ENCODE data around the gene MS4A10.

Gene MS4A10

GRCh38 chr11:60783141-60783484 is 2.0 kb upstream of the MS4A10 start:
- Histone ChIP-seq H2AFZ (ENCODE audit: low read depth, low read length) (no peak overlapping the region), H3K4me1 (ENCODE audit: insufficient read depth, low read length) (no peaks in the 10 kb centered on the region)
- no peak for ATAC-seq (ENCODE audit: insufficient read depth, low read depth)

GRCh38 chr11:60783911-60784310 is 1.2 kb upstream of the MS4A10 start:
- Histone ChIP-seq H3K9ac (ENCODE audit: low read depth, low read length) (no peak overlapping the region), H2AFZ (ENCODE audit: low read depth, low read length) (no peak overlapping the region), H3K4me1 (ENCODE audit: insufficient read depth, low read length) (no peaks in the 10 kb centered on the region), H4K20me1 (ENCODE audit: insufficient read depth, low read length) (no peaks in the 10 kb centered on the region), H3K36me3 (ENCODE audit: insufficient read depth, low read length) (no peaks in the 10 kb centered on the region), H3K4me3 (ENCODE audit: low read depth in 1 of 2, low read length in 2 of 2) (no peak overlapping the region), H3K9me3 (ENCODE audit: insufficient read depth, low read length, severe bottlenecking) (no peaks in the 10 kb centered on the region), H3K79me2 (ENCODE audit: insufficient read depth, low read length) (no peaks in the 10 kb centered on the region), H3K27me3 (ENCODE audit: insufficient read depth, low read length, poor library complexity) (no peaks in the 10 kb centered on the region), H3K4me2 (ENCODE audit: insufficient read depth, low read length) (no peak overlapping the region), H3K27ac (ENCODE audit: low read length) (no peak overlapping the region)
- TF ChIP-seq EZH2 (IDR thresholded peaks at IDR 0.05; ENCODE audit: borderline replicate concordance, low read depth, low read length, severe bottlenecking) (no peak), CTCF (IDR thresholded peaks at IDR 0.05; ENCODE audit: borderline replicate concordance, extremely low read depth, low read length, poor library complexity, severe bottlenecking) (no peak)
- ATAC-seq (ENCODE audit: insufficient read depth, low read depth) (no peak), DNase-seq (no peak)

More at GRCh38 chr11:60783141-60783484, 2.0 kb upstream of the MS4A10 start:
- Histone ChIP-seq H3K27me3 (ENCODE audit: insufficient read depth, low read length, poor library complexity) (no peaks in the 10 kb centered on the region), H4K20me1 (ENCODE audit: insufficient read depth, low read length) (no peaks in the 10 kb centered on the region), H3K9me3 (ENCODE audit: insufficient read depth, low read length, severe bottlenecking) (no peaks in the 10 kb centered on the region), H3K36me3 (ENCODE audit: insufficient read depth, low read length) (no peaks in the 10 kb centered on the region), H3K4me2 (ENCODE audit: insufficient read depth, low read length) (no peak overlapping the region), H3K79me2 (ENCODE audit: insufficient read depth, low read length) (no peaks in the 10 kb centered on the region), H3K27ac (ENCODE audit: low read length) (no peak overlapping the region), H3K9ac (ENCODE audit: low read depth, low read length) (no peak overlapping the region), H3K4me3 (ENCODE audit: low read depth in 1 of 2, low read length in 2 of 2) (no peak overlapping the region)
- TF ChIP-seq EZH2 (IDR thresholded peaks at IDR 0.05; ENCODE audit: borderline replicate concordance, low read depth, low read length, severe bottlenecking) (no peak), CTCF (IDR thresholded peaks at IDR 0.05; ENCODE audit: borderline replicate concordance, extremely low read depth, low read length, poor library complexity, severe bottlenecking) (no peak)
- no peak for DNase-seq

- Histone ChIP-seq H3K4me2 (ENCODE audit: insufficient read depth, low read length) (no peak overlapping the region), H3K4me1 (ENCODE audit: insufficient read depth, low read length) (no peaks in the 10 kb centered on the region), H3K27ac (ENCODE audit: low read length) (no peak overlapping the region), H2AFZ (ENCODE audit: low read depth, low read length) (no peak overlapping the region), H3K9me3 (ENCODE audit: insufficient read depth, low read length, severe bottlenecking) (no peaks in the 10 kb centered on the region), H3K79me2 (ENCODE audit: insufficient read depth, low read length) (no peaks in the 10 kb centered on the region), H3K4me3 (ENCODE audit: low read depth in 1 of 2, low read length in 2 of 2) (no peak overlapping the region), H3K36me3 (ENCODE audit: insufficient read depth, low read length) (no peaks in the 10 kb centered on the region), H3K27me3 (ENCODE audit: insufficient read depth, low read length, poor library complexity) (no peaks in the 10 kb centered on the region), H3K9ac (ENCODE audit: low read depth, low read length) (no peak overlapping the region), H4K20me1 (ENCODE audit: insufficient read depth, low read length) (no peaks in the 10 kb centered on the region)
- ATAC-seq (ENCODE audit: insufficient read depth, low read depth) (no peak), DNase-seq (no peak)
- TF ChIP-seq CTCF (IDR thresholded peaks at IDR 0.05; ENCODE audit: borderline replicate concordance, extremely low read depth, low read length, poor library complexity, severe bottlenecking): no peak
- TF ChIP-seq EZH2 (IDR thresholded peaks at IDR 0.05; ENCODE audit: borderline replicate concordance, low read depth, low read length, severe bottlenecking): no peak
Observed at GRCh38 chr11:60785806-60786361, 751 bp downstream of the MS4A10 start.

Measured in DND-41 (cell line).